Amniotic epithelial cell (primary cell): ENCODE results near the gene UBAC2.

Source experiments
- DNase-seq: peaks from one replicate; pipeline ENCODE4 v3.0.0-alpha.2; 2010; ENCODE audit warnings: low read depth

The UBAC2 gene

DNA sequence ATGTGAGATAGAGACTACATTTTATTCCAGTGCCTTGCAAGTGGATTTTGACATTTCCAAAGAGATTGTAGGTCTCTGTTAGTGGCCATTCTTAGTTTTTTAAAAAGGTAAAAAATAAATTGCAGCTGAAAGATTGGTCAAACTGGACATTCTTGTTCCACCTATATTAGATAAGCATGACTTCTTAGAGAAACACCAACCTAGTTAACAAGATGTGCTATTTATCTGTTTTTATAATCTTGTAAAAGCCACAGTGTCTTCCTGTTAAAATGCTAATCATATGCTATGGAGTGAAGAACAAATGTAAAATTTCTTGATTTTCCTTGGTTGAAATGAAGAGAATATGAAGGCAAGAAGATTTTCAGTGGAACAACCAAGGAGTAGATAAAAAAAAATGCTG is 140.0 kb downstream of the UBAC2 start:
- no peak for DNase-seq

DNA sequence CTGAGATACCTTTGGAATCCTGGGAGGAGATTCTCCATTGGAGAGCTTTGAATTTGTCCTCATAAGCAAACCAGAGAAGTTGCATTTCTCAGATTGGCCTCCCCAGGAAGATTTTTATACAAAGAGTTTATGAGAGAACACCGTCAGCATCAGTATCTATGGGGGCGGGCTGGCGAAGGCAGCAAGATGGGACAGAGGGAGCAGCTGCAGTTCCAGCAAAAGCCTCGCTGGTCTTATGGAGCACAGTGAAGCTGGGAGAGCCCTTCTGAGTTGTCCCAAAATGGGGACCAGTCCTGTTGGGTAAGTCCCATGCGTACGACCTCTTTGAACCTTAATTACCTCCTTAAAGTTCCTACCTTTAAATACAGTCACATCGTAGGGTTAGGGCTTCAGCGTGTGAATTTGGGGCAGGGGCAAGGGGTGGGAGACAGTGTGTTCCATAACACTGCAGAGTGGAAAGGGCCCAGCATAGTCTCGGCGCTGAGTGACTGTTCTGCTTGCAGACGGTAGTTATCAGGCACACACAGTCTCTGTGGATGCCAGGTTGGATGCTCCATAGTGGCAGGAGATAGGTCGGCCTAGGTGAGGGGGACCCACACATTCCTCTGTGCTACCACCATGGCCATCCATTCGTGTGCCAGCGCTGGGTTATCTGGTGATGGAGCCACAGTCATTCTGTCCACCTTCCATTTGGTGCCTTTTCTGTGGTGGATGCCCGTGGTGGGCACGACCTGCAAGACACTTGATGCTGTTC is 141.5 kb downstream of the UBAC2 start:
- no peak for DNase-seq

DNA sequence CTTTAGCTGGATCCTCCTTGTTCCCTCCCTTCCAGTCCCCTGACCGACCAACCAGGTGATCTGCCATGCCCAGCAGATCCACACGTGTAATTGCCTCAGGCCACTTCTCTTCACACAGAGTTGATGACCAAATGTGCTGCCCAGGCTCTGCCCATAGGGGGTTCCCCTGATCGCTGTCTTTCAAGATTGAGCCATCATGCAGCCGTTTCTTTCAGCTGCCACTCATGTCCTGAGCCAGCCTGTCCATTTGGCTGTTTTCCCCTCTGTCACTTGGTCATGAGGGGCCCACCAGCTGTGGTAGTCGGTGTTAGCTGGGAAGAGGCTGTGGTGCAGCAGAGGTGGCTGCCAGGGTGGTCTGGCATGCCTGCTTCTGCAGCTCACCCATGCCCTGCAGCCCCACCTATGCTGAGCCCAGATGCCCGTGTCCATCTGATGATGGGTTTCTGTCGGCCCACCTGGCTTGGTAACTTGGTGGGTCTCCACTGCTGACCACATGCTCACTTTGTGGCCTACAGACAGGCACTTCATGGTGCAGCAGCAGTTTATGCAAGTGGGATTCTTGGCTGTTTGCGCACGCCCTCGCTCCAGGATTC is 142.2 kb downstream of the UBAC2 start:
- DNase-seq, result no peak

DNA sequence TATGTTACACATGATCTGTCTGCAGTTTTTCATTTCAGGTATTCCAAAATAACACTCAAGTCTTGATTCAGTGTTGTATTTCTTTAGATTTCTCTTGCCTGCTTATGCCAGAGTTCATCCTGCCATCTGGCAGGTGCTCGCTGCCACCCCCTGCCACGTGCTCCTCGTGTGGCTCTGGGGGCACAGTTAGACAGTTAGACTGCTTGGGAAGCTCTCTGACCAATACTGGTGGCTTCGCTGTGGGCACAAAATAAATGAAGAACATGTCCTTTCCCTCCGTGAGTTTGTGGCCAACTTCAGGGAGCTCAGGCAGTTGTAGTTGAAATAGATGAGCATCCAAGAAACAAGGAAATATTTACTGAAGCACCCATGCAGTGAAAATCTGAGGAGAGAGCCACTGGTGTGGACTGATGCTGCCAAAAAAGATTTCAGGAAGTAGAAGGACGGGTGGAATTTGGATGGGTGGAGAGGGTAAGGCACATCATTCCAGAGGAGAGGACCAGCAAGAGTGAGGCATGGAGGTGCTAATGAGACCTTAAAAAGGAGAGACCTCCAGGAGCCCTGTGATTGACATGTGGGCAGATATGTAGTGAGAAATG is 144.1 kb downstream of the UBAC2 start:
- no peak for DNase-seq

DNA sequence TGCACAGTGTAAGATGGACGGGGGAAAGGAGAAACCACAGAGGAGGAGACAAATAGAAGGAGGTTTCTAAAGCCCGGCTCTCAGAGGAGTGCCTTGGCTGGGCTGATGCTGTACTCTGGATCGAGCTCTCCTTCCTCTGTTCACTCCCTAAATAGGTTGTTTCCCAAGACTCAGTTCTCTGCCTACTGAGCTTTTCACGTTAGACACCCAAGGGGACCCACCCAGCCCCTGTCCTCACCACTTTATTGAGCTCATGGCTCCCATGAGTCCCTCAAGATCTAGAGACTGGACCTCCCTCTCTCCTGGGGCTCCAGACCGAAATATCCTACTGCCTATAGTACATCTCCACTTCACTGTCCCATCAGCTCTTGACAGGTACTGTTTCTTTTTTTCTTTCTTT is 144.7 kb downstream of the UBAC2 start:
- DNase-seq, result peak; percentile 57

DNA sequence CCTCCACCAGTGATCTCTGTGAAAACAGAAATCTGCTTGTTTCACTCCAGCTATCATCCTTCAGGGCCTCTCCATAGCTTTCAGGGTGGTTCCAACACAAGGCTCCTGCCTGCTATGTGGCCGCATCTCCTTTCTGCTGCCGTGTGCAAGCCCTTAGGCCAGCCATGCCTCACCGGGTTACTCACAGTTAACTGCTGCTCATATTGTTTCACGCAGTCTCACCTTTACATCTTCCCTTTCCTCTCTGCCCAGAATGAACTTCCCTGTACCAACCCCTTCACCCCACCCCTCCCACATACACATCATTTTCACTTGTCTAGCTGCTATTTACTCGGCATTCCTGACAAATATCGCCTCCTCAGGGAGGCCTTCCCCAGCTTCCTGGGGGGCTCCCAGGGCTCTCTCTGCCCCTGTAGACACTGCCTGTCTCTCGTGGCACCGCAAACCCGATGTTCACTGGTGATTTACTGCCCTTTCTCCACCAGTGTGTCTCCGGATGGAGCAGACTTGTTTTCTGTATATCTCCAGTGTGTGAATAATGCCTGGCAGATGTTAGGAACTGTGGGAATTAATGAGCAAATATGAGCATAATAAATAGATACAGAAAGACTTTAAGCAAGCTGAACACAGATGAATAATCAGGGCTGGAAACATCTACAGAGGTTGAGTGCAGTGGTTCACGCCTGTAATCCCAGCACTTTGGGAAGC is 145.8 kb downstream of the UBAC2 start:
- no peak for DNase-seq

DNA sequence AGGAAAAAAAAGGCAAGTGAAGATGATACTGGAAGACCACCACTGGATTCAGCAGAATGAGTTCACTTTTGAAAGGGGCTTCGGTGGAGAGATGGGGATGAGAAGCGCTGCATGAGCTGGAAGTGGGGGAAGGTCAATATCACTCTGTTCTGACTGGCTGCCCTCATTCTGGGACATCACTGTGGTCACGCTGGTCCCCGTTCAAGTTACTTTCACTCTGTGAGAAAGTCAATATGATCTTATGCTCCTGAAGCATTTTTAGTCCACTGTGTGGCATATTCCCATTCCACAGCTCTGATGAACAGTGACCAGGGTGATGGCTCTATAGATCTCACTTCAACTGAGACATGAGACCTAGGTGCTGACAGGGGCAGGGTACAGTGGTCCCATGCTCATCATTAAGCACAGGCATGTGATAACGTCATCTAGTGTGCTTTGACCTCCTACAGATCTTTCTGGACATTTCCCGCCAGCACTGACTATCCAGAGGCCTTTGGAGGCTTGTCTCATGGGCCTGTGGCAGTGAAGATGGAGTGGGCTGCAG is 146.8 kb downstream of the UBAC2 start:
- DNase-seq, result no peak

DNA sequence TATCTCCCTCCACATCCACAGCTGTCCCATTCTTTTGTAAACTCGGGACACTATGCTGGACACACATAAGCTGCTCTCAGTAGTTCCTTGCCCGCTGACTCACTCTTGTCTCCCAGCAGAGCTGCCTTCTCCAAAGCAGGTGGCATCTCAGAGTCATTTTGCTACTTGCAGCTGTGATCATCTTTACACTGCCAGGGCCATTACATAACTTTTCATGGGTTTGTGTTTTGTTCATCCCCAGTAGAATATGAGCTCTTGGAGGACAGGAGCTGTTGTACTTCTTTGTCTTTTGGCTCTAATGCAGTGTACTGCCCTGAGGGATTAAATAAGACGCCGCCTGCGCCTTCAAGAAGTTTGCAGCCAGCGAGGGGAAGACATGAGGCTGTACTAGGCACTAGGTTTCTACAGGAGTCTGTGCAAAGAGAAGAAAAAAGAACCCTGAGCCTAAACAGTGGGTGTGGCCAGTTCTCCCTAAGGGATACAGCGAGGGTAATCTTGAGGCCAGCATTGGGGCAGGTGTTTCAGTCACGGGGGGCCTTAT is 147.3 kb downstream of the UBAC2 start:
- DNase-seq, result no peak

DNA sequence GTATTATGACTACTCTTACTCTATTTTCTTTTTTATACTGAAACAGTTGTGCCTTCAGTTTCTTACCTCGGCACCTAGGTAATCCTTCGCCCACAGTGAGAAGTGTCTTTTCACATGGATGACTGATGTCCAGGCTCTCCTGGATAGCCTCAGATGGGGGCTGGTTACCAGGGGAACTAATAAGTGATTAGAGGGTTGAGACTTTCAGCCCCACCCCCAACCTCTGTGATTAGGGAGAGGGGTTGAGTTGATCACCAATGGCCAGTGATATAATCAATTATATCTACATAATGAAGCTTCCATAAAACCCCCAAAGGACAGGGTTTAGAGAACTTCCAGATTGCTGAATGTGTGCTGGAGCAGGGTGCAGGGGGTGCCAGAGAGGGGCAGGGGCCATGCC is 149.5 kb downstream of the UBAC2 start:
- no peak for DNase-seq

DNA sequence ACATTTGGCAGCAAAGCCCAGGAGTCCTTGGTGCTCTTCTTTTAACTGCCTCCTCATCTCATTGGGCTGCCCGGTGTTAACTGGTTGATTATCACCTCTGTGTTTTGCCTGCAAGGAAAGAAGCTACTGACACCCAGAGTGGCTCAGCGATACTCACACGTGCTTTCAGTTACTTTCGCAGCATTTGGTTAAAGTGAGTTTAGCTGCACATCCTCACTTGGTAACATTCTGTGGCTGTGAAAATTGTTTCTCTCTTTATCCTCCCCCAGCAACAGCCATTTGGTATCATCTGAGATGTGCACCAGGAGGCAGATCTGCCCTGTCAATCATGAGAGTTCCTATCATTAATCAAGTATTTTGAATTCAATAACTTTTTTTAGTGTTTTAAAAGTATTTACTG is 151.1 kb downstream of the UBAC2 start:
- no peak for DNase-seq

DNA sequence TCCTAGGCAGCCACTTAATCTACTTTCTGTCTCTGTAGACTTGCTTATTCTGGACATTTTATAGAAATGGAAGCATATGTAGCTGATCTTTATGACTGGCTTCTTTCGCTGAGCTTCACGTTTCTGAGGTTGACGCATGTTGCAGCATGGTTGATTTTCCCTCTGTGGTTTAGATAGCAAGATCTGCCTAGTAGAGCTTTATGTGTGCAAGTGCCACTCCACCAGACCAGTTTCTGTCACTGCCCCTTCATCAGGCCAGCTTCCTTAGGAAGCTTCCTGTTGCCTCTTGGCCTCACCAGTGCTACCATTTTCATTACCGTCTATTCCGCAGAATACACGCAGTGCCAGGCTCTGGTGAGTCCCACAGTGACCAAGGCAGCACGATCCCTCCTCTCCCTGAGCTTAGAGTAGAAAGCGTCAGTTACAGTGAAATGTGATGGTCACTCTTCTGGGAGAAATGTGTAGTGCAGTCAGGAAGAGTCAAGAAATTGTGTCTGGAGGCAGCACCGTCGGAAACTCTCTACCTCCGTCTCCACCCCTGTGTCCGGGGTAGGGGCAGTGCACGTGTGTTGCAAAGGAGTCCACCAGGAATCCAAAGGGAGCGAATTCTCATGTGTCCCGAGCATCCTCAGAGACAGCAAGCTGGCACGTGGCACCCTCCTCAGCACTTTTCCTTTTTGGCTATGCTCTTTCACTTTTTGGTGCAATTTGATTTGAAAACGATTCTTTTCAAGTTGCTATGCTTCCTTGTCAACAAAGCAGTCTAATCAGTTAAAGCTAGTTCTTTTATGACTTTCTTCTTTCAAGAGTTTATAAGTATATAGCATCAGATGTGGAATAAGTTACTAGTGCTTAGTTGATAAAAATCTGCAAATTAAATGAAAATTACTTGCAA is 151.9 kb downstream of the UBAC2 start:
- DNase-seq, result no peak

DNA sequence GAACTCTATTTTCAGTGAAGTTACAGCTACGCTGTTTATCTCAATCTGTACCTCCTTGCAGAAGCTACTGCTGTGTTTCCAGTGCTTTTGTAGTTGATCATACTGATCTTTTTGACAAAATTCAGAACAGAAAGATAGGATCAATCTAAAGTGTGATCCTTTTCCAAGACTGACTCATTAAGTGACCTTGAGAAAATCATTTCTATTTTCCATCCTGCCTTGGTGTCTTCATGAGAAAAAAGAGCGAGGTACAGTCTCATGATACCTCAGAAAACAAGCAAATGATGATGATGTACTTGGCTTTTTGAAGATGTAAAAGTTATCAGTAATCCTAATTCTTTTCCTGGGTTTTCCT is 152.6 kb downstream of the UBAC2 start:
- DNase-seq, result no peak

DNA sequence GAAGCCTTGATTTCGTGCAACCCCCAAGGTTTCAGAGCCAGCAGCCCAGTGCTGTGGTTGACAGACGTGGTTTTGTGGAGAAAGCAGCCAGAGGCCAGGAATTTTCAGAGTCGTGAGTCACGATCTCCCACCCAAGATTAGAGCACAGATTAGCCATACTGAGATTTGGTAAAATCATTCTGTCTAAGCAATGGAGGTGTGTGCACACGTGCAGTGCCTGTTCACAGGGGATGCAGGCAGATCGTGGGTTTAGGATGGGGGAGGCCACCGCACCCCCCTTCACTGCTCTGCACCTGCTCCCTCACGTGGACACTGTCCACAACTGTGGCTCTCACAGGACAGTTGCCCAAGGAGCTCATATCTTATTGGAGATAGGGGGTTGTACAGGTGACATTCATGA is 153.2 kb downstream of the UBAC2 start:
- DNase-seq, result peak; percentile 57

DNA sequence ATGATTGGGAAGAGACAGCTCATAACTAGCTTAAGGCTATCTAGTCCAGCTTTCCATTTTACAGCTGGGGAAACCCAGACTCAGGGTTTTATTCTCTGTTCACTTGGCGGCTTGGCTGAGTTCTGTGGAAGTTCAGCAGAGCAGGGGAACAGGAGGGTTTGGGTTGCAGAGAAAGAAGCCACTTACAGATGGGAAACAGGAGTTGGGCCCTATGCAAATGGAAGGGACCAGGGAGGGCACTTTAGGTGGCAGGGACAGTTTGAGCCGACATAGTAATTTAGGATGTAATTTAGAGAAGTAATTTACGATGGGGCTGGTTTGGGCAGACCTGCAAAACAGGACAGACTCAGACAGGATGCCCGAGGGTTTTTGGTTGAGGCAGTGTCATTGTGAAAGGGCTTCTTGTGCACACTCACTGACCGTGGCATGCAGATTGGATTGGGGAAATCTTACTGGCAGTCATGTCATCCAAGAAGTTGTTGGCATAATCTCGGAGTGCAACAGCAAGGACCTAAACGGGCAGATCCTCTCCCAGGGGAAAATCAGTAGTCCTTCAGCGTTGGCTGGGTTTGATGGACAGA is 153.8 kb downstream of the UBAC2 start:
- no peak for DNase-seq

DNA sequence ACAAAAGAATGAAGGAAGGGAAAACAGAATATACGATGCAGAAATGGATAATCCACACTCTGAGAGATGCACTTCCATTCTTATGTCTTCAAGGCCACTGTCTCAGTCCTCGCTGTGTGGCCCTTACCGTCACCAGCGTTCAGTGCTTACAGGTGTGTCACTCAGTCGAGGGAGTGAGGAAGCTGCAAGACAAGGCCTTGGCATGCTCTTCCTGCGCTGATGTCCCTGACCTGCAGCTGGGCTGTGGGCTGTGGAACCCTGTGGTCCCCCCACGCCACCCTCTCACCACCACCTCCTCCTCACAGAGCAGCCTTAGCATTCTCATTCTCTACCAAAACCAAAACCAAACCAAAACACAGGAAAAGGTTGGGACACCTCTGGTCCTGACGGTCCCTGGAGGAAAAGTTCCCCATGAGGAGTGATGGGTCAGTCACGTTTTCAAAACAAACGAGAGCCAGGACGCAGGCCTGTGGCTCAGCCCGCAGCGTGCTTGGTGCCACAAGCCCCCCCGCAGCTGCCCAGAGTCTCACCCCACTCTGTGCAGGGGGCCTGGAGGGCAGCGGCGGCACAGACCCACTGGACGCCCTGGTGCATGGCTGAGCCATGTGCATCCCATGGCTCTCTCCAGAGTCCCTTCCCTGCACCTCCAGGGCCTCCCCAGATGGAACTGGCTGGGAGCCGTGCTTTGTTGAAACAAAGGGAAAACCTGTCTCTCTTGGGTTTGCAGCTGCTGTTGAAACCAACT is 154.8 kb downstream of the UBAC2 start:
- no peak for DNase-seq

DNA sequence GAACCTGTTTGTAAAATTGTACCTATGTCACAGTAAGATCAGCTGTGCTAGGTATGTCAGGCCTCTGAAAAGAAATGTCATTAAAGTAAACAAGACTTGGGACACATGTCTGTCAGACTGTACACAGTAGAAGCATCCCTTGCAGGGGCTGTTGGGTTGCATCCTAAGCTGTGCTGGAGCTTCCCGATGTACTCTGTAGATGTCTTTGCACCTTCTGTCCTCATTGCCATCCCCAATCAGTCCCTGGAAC is 155.3 kb downstream of the UBAC2 start:
- no peak for DNase-seq

DNA sequence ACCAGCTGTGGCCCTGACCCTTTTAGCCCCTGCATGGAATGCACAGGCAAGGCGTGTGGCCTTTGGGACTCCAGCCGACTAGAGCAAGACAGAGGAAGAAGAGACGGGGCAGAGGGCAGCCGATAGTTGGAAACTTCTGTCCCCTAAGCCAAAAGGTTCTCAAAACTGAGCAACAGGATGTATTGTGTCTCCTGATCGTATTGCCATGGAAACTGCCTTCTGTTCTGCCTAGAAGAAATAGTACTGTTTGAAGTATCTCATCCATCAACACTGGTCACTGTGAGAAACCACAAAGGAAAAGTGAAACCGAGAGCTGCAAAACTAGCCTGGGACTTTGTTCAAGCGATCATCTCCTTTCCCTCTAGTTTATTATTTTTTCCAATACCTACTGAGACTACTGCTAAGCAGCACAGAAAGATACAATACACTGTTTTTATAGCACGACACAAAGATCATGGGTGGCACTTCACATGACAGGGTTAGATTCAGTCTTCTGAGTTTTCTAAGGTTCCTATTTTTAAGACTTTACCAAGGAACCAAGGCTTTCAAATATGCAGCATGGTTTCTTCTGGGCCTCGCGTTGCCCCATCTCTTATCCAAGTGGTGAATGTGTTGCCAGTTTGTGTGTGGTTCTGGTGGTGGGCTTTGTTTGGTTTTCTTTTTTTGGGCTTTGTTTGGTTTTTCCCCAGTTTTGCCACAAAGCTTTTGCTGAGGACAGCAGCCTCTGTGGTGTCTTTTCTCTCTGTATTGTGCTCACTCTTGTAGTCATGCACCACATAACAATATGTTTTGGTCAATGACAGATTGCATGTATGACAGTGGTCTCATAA is 155.8 kb downstream of the UBAC2 start:
- DNase-seq, result peak; percentile 86

DNA sequence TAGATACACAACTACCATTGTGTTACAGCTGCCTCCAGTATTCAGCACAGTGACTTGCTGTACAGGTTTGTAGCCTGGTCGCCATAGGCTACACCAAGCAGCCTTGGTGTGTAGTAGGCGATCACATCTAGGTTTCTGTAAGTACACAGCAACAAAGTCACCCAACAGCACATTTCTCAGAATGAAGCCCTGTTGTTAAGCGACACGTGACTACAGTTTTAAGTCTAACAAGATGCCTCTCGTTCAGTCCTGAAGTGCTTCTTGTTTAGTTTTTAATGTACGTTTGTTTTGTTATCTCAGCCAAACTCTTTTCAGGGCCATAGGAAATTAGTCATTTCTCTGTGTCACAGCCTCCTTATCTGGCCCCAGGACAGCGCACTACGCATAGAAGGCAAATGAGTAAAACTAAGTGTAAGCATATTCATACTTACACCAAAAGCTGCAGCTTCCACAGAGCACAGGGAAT is 156.5 kb downstream of the UBAC2 start:
- DNase-seq, result peak; percentile 75

DNA sequence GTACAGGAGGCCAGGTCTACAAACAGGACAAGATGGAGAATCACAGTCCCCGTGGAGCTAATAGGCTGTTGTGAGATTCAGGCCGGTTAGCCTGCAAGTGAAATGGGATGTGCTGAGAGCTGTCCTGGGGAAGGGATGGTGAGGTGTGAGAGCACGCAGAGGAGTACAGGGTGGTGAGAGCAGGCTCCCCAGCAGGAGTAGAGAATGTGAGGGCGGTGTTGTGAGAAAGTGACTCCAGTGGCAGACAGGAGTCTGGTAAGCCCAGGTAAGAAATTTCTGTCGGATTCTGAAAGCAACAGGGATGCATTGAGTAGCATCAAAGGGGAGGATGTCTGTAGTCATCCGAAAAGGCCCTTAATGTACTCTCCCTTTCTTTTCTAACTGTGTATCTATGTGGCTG is 157.3 kb downstream of the UBAC2 start:
- DNase-seq, result no peak

DNA sequence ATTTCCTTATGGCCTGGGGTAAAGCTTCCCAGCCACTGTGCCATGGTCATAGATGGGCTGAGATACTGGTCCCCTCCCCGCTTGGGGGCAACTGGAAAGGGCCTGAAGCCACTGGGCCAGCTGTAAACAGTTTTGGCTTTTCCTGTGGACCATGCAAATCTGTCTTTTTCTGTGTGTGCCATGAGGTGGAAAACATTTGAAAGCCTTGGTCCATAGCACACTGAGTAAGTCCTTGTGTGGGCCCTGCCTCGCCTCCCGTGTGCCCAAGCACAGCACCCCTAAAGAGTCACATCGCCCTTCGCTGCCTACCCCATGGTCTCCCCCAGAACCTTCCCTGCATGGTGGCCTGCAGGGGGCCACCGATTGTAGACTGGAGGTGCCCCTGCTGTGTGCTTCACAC is 158.9 kb downstream of the UBAC2 start:
- DNase-seq, result no peak
